GM18520 (cell line): ENCODE data around the gene NCOA1.

Experiments used
- ATAC-seq: cut with Tn5 transposase; IDR thresholded peaks from one replicate; pipeline ENCODE4 v1.9.1; 2021; ENCODE audit not compliant: unreplicated experiment

NCOA1 gene

GRCh38 chr2:24816404-24816803 lies 325.4 kb downstream of the NCOA1 start:
- no peak for ATAC-seq

- ATAC-seq = no peak
Measured at GRCh38 chr2:24816884-24817283, 325.8 kb downstream of the NCOA1 start.

DNA sequence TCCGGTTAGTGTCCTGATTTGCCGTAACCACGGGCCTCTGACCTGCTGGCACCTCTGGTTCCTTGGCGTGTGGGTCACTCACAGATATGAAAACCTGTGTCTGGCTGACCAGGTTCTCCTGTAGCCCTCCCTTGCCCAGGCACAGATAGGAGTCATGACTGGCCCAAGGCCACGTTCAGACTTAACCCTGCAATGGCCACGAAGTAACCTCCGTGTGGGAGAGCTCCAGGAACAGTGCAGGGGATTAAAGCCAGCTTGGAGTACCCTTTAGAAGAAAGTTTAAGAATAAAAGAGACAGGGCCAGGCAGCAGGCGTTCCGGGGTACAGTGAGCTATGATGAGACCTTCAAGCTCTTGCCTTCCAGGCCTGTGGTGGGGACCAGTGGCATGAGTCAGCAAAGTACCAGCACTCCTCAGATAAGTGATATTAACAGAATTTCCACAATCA lies 327.7 kb downstream of the NCOA1 start:
- ATAC-seq = no peak

- ATAC-seq = no peak
Measured at GRCh38 chr2:24819442-24820174, 328.6 kb downstream of the NCOA1 start.

DNA sequence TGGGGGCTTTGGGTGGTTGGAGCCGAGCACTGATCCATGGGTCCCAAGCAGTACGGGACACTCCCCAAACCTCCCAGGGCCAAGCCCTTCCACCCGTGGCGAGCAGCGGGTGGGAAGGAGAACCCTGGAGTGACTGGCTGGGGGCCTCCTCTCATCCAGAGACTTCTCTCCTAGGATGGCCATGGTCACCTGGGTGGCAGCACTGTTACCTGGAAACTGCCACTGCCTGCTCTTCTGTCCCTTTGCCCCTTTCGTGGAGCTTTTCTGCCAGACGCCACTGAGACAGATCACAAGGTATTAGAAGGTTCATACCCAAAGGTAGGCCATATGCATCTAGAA lies 329.1 kb downstream of the NCOA1 start:
- ATAC-seq = no peak
